Body of pancreas (tissue), 4 donors: Measurements from ENCODE around the gene LAT.

Experiments
- CTCF ChIP-seq, 7 experiments: fragments of 450-650 bp in 4 of 7; fragments of 200-600 bp in 3 of 7; sonication (generic) in 3 of 7; IDR thresholded peaks; one replicate each; pipeline ENCODE4 v1.5.1; 2016 to 2019; ENCODE audit warnings: antibody characterized with exemption in 7 of 7
- POLR2A ChIP-seq, 3 donors: fragments of 450-650 bp; IDR thresholded peaks; one replicate each; pipeline ENCODE4 v1.6.1; 2016; ENCODE audit warnings: antibody characterized with exemption in 3 of 3, mild to moderate bottlenecking in 2 of 3

- TF ChIP-seq POLR2A (IDR thresholded peaks at IDR 0.05) (no peak), CTCF (IDR thresholded peaks at IDR 0.05) (no peak)
Measured at GRCh38 chr16:28984619-28985135, at the start of gene LAT.
